DLD1 (cell line): Measurements from ENCODE around the gene USP7.

Experiments
- in situ Hi-C: cut with HindIII; loops from 2 replicates; pipeline ENCODE4 v1.10.0; 2017; ENCODE audit warnings: low sequenced_read_pairs

The USP7 gene

DNA sequence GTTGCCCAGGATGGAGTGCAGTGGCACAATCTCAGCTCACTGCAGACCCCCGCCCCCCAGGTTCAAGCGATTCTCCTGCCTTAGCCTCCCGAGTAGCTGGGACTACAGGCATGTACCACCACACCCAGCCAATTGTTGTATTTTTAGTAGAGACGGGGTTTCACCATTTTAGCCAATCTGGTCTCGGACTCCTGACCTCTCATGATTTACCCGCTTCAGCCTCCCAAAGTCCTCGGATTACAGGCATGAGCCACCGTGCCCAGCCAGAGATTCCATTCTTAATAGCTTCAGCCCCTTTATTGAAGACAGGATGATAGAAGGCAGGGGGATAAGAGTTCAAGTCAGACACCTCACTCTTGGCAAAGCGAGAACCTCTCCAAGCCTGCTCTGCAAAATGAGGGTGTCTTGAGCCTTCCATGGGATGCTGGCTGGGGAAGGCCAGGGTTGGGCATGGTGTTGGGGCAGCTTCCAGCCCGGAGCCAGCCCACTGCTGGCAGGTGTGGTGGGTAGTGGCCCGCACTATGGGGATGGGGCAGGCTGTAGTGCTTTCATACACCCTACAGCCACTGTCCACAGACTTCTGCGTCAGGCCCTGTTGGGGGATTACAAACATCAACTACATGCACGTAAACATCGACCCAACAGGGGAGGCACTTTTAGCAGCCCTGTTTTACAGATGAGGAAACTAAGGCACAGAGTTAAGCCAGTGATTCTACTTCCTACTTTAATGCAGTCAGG lies 98.4 kb downstream of the USP7 start:
- in situ Hi-C loops = no loop called here

- in situ Hi-C loops = no loop called here
Measured at GRCh38 chr16:8864480-8865110, 99.1 kb downstream of the USP7 start.

DNA sequence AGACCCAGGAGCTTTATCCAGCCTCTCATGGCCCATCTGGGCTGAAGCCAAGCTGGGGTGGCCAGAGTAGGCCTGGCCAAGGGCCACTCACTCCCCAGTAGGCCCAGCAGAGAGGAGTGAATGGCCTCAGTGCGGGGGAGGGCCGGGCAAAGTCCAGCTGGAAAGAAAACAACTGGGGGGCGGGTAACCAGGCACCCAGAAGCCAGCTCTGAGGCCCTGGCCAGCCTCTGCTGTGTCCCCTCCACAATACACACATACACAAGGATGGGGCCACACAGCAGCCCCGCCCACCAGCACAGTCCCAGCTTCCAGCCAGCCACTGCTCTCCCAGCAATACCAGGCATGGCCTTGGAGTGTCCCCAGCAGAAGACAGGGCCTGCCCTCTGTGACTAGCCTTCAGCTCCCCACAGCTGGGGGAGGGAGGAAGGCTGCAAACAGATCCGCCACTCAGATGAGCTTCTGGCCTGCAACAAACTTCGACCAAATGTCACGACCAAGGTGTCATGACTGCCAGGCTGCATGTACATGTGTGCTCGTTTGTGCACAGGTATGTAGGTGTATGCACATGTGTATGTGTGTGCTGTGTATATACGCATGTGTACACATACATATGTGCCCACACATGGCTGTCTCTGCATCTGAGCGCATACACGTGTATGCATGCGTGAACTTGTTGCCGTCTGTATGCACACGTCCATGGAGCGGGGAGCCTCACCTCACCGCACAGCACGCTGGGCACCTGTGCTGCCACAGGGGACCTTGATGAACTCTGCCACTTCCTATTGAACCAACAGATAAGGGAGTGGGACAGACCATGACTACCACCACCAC lies 99.9 kb downstream of the USP7 start:
- in situ Hi-C loops = no loop called here

DNA sequence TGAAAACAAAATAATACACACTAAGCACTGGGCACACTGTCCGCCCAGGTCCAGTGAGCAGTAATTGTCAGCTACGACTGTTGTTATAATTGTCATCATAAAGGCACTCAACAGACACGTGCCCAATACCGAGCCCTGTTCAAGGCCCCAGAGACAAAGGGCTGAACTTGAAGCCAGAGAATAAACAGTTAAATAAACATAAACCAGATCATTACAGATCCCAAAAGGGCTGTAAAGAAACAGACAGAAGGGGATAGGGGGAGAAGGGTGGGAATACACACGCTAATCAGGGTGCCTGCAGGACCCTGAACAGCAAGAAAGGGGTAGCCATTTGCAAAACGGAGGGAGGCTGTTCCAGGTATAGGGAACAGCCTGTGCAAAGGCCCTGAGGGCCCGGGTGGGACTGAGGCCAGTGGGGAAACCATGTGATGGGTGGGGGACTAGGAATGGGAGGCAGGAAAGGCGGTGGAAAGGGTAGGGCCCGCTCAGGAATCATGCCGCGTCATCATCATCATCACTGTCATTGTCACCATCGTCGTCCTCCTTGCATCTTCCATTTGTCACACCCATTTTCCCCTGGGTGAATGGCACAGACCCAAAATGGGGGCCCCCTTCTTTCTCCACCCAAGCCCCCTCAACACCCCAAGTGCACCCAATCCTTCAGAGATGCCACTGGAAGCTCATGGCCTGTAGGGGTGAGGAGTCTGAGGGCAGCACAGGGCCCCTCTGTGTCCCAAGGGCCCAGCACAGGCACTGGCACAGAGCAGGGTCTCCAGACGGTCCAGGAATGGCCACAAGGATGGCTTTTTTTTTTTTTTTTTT lies 101.2 kb downstream of the USP7 start:
- in situ Hi-C loops = no loop called here

GRCh38 chr16:8861563-8862308 lies 102.0 kb downstream of the USP7 start:
- in situ Hi-C loops = no loop called here

GRCh38 chr16:8859913-8860881 lies 103.5 kb downstream of the USP7 start:
- in situ Hi-C loops = no loop called here

DNA sequence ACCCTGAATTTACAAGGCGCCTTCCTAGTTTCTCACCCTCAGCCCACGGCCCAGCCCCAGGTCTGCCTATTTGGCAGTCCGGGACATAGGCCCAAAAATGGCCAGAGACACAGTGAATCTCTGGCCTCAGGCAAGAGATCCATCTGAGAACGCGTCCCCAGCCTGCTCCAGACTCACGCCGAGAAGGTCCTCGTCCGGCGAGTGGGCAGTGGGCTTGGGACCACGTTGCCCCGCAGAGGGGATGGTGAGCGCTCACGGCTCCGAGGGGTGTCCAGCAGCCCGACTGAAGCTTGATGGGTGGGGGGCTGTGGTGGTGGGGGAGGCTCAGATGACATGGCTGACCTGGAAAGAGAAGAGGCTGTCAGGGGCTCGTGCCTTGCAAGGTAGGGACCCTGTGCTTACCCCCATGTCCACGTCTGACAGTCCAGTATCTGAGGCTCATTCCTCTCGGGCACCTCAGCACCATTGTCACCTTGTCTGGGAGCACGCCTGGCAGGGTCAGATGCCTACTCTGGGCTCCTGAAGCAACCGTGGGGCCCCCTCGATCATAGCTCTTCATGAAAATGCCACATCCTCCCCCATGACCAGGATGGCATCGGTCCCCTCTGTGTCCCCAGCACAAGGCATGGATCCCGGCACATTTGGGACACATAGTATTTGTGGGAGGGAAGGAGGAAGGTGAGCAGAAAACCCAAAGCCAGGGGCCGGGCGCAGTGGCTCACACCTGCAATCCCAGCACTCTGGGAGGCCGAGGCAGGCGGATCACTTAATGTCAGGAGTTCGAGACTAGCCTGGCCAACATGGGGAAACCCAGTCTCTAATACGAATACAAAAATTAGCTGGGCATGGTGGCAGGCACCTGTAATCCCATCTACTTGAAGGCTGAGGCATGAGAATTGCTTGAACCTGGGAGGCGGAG lies 104.5 kb downstream of the USP7 start:
- in situ Hi-C loops = no loop called here

GRCh38 chr16:8855972-8856371 lies 107.7 kb downstream of the USP7 start:
- in situ Hi-C loops = no loop called here

DNA sequence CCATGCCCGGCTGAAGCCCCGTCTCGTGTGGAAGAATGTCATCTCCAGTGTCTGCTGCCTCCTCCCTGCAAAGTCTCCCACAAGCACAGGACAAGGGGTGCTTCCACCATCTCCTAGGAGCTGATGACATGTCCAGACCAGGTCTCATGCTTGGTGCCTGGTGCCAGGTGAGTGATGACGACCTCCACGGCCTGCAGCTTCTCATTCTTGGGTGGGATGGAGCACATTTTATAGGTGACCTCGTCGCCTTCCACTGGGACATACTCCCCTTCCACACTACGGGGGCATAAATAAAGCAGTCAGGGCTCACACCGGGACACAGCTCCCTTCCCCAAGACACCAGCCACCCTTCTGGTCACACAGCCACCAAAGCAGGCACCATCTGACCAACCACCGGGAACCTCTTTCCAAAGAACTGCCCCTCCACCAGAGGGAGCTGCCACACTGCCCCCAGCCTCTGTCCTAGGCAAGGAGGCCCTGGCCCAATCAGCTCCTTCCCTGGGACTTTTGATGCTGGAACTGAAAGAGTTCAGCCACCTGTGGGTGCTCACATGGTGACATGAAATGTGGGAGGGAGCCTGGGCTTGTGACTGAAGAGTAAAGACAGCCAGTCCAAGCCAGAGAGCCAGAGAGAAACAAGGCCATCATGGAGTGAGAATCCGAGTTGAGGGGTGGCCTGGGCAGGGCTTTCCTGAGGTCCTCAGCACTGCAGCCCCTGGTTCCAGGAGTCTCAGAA lies 108.5 kb downstream of the USP7 start:
- in situ Hi-C loops = no loop called here

DNA sequence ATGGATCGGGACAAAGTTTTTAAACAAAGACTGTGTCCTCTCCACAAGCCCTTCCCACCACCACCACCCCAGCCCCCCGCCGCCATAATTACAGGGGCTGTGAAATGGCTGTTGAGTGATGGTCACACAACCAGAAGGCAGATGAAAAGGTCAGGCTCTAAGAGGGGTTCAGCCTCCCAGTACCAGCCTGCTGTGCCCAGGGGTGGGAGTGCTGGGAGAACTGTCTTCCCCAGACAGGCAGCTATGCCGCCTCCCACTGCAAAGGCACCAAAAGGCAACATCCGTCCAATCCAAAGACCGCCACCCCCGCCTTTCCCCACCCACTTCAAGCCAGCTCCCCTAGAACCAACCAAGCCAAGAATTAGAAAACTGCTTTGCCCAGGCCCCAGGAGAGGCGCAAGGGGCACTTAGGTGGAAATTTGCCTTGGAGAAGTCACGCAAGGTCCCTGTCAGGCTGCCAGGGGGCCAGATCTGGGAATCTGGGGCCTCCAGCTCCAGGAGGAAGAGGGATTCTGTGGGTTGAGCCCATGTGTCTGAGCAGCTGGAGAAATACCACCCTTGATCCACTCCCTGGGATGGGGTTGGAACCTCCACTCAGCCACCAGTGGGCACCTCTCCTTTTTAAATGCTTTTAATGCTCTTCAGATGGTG lies 109.3 kb downstream of the USP7 start:
- in situ Hi-C loops = no loop called here

DNA sequence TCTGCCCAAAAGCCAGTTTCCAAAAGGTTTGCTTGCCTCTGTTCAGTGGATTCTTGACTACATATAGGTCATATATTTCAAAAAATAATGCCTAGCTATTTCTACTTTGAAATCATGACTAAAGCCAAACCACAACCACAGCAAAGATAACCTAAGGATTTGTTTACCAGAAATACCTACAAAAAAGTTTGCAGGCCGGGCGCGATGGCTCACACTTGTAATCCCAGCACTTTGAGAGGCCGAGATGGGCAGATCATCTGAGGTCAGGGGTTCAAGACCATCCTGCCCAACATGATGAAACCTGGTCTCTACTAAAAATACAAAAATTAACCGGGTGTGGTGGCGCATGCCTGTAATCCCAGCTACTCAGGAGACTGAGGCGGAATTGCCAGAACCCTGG lies 110.1 kb downstream of the USP7 start:
- in situ Hi-C loops = no loop called here

GRCh38 chr16:8853150-8853549 lies 110.6 kb downstream of the USP7 start:
- in situ Hi-C loops = no loop called here

GRCh38 chr16:8852534-8852933 lies 111.2 kb downstream of the USP7 start:
- in situ Hi-C loops = no loop called here

DNA sequence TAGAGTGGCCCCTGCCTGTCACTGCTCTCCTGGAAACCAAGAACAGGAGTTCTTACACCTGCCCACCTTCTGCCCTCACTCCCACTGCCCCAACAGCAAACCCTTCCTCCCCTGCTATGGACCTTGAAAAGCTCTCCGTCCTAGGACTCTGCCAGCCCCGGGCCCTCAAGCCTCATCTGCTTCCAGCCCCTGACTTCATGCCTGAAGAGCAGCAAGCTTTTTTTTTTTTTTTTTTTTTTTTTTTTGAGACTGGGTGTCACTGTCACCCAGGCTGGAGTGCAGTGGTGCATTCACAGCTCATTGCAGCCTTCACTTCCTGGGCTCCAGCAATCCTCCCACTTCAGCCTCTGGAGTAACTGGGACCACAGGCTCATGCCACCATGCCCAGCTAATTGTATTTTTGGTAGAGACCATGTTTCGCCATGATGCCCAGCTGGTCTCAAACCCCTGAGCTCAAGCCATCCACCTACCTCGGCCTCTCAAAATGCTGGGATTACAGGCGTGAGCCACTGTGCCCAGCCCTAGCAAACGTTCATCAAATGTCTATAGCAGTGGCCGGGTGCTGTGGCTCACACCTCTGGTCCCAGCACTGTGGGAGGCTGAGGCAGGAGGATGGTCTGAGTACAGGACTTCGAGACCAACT lies 111.8 kb downstream of the USP7 start:
- in situ Hi-C loops = no loop called here

GRCh38 chr16:8850279-8850885 lies 113.3 kb downstream of the USP7 start:
- in situ Hi-C loops = no loop called here

GRCh38 chr16:8849411-8850011 lies 114.2 kb downstream of the USP7 start:
- in situ Hi-C loops = no loop called here
